K562 (cell line): Measurements from ENCODE around the gene DIS3L. TPM values are rescaled to one million over a fixed set of nuclear protein-coding genes. Genes with fewer than 3 reads are reported as not detected.
A peak's percentile ranks its signal among the peaks of the same experiment; 100 is the strongest.

ENCODE experiments used
- CBX2 ChIP-seq: fragments of 200-600 bp; sonication (generic); IDR thresholded peaks from one replicate; pipeline ENCODE4 v1.6.1; 2012; ENCODE audit warnings: mild to moderate bottlenecking, low read length, inconsistent platforms; ENCODE audit not compliant: insufficient read depth, poor library complexity, severe bottlenecking
- CREB3L1 ChIP-seq: fragments of 450-650 bp; IDR thresholded peaks from 2 replicates; pipeline ENCODE4 v1.6.1; 2014; ENCODE audit warnings: low read depth, mild to moderate bottlenecking, moderate library complexity, borderline replicate concordance
- CTCF ChIP-seq, 3 experiments: IDR thresholded peaks in 2 of 3; conservative IDR thresholded peaks in 1 of 3; 2 replicates each; pipeline ENCODE4 v1.5.1; 2011 to 2012; ENCODE audit warnings: low read length in 3 of 3, mild to moderate bottlenecking in 3 of 3, control low read depth in 2 of 3, improper control_type of control experiment in 1 of 3, inconsistent platforms in 1 of 3, low read depth in 1 of 3, mixed read lengths in 1 of 3, moderate library complexity in 1 of 3; ENCODE audit not compliant: insufficient read depth in 2 of 3
- HDAC1 ChIP-seq, 2 experiments: fragments of 450-650 bp; IDR thresholded peaks; 2 replicates each; pipeline ENCODE4 v1.6.1; 2016 to 2017; ENCODE audit warnings: inconsistent platforms in 1 of 2, mild to moderate bottlenecking in 1 of 2, moderate library complexity in 1 of 2
- HIVEP1 ChIP-seq: fragments of 250-450 bp; sonication (Bioruptor Pico); IDR thresholded peaks from 2 replicates; pipeline ENCODE4 v1.4.0; 2020; ENCODE audit warnings: mild to moderate bottlenecking
- KAT7 ChIP-seq: sonication (generic); formaldehyde crosslinking; IDR thresholded peaks from 2 replicates; pipeline ENCODE4 v1.8.0; 2022; ENCODE audit warnings: missing genetic modification reagents, mild to moderate bottlenecking, borderline replicate concordance
- KLF16 ChIP-seq: IDR thresholded peaks from 2 replicates; pipeline ENCODE4 v1.6.1; 2016; ENCODE audit warnings: antibody characterized with exemption
- PURB ChIP-seq: sonication (generic); formaldehyde crosslinking; IDR thresholded peaks from 2 replicates; pipeline ENCODE4 v1.9.0; 2021; ENCODE audit warnings: low read depth, mild to moderate bottlenecking, missing genetic modification reagents
- SIRT6 ChIP-seq: IDR thresholded peaks from one replicate; pipeline ENCODE4 v1.6.1; 2012; ENCODE audit warnings: low read depth, mild to moderate bottlenecking, control low read depth, inconsistent platforms, low read length, moderate library complexity
- SMAD3 ChIP-seq: fragments of 450-650 bp; formaldehyde crosslinking; conservative IDR thresholded peaks from 2 replicates; pipeline ENCODE4 v1.4.0; 2020; ENCODE audit warnings: mild to moderate bottlenecking
- SOX6 ChIP-seq: fragments of 450-650 bp; IDR thresholded peaks from 2 replicates; pipeline ENCODE4 v1.6.1; 2014; ENCODE audit warnings: mild to moderate bottlenecking
- STAT5B ChIP-seq: fragments of 250-450 bp; sonication (Bioruptor Pico); IDR thresholded peaks from 2 replicates; pipeline ENCODE4 v1.8.0; 2021; ENCODE audit warnings: mild to moderate bottlenecking, inconsistent platforms
- TFAP4 ChIP-seq: sonication (generic); formaldehyde crosslinking; IDR thresholded peaks from 2 replicates; pipeline ENCODE4 v1.8.0; 2022; ENCODE audit warnings: missing genetic modification reagents, mild to moderate bottlenecking, moderate library complexity, borderline replicate concordance
- TSHZ1 ChIP-seq: fragments of 250-450 bp; sonication (Bioruptor Pico); IDR thresholded peaks from 2 replicates; pipeline ENCODE4 v1.4.0; 2020; ENCODE audit warnings: mild to moderate bottlenecking, moderate library complexity
- ZBTB26 ChIP-seq: fragments of 450-650 bp; formaldehyde crosslinking; IDR thresholded peaks from 2 replicates; pipeline ENCODE4 v1.4.0; 2022; ENCODE audit warnings: missing genetic modification characterization
- ZNF184 ChIP-seq: sonication (generic); formaldehyde crosslinking; IDR thresholded peaks from 2 replicates; pipeline ENCODE4 v1.5.0; 2020; ENCODE audit warnings: missing genetic modification reagents
- ZNF23 ChIP-seq: fragments of 250-450 bp; sonication (Bioruptor Pico); IDR thresholded peaks from 2 replicates; pipeline ENCODE4 v1.4.0; 2020; ENCODE audit warnings: mild to moderate bottlenecking
- ZNF717 ChIP-seq: fragments of 250-450 bp; sonication (Bioruptor Pico); IDR thresholded peaks from 2 replicates; pipeline ENCODE4 v1.5.0; 2021
- polyA plus RNA-seq, 8 experiments: library from polyadenylated mRNA; depleted of rRNA in 4 of 8; stranded (reverse) in 5 of 8; unstranded in 3 of 8; fragments of >200 nt; fragmentation: Nextera tagmentation in 2 of 8; fragmentation: Illumina TruSeq in 1 of 8; extraction: Ambion mirVana in 2 of 8; extraction: Trizol in 1 of 8; gene quantifications; 2 replicates each; pipeline versions ENCODE4 v1.2.1 to v1.2.3, GENCODE V29; 2011 to 2014; ENCODE audit warnings: inconsistent platforms in 1 of 8, missing spikeins in 1 of 8
- total RNA-seq, 7 experiments: library from RNA; depleted of rRNA in 6 of 7; stranded (reverse); fragments of >200 nt in 6 of 7; fragmentation: Illumina TruSeq in 2 of 7; extraction: Trizol in 2 of 7; gene quantifications; 2 replicates each; pipeline versions ENCODE4 v1.2.1 to v1.2.3, GENCODE V29; 2011 to 2021; ENCODE audit warnings: low replicate concordance in 1 of 7

DIS3L gene
- total and polyA plus RNA-seq, 9 of the 15 experiments (the other 6 are each of a cell fraction or from before 2014, with no cell fraction given) = 5.9 to 34.6 (median 16.9) TPM

GRCh38 chr15:66356359-66357236 lies 63.2 kb downstream of the DIS3L start, which contains the start of gene TIPIN (continued):
- TF ChIP-seq CTCF (IDR thresholded peaks at IDR 0.05 in 2 of 3, conservative IDR thresholded peaks at IDR 0.05 in 1 of 3; ENCODE audit: insufficient read depth in 2 of 3, low read depth in 1 of 3, low read length in 3 of 3) (peak in 1 of 3 experiments; percentile 47; a peak in 2 of 6 replicates), ZBTB26 (CRISPR knock-in tag) (peak; percentile 70; the same call in 1 of the 2 replicates), KLF16 (no peak), HDAC1 (IDR thresholded peaks at IDR 0.05) (peak in 1 of 2 experiments; percentile 85; a peak in 2 of 4 replicates), SMAD3 (CRISPR knock-in tag) (no peak), PURB (no peak), KAT7 (CRISPR knock-in tag) (peak; percentile 88; the same call in 1 of the 2 replicates), ZNF23 (CRISPR knock-in tag) (no peak), TFAP4 (CRISPR knock-in tag) (peak; percentile 89), SOX6 (no peak), STAT5B (no peak), TSHZ1 (CRISPR knock-in tag) (no peak), ZNF184 (no peak), HIVEP1 (CRISPR knock-in tag) (no peak), ZNF717 (CRISPR knock-in tag) (no peak), CBX2 (no peak), CREB3L1 (peak; percentile 97), SIRT6 (no peak)
